HG03378 (cell line): ENCODE data around the gene ARSK.
"Not testable (repeated sequence)": the region's sequence is repeated elsewhere in the genome, so short reads cannot be mapped to it uniquely, and the experiment has no call there.

Source experiments
- ATAC-seq: cut with Tn5 transposase; IDR thresholded peaks from one replicate; pipeline ENCODE4 v1.9.1; 2021; ENCODE audit warnings: mild to moderate bottlenecking, moderate library complexity; ENCODE audit not compliant: unreplicated experiment

ARSK gene

GRCh38 chr5:95620870-95621838 lies 66.3 kb downstream of the ARSK start:
- peak; percentile 37 for ATAC-seq

- no peak for ATAC-seq
These were observed 67.1 kb downstream of the ARSK start for GRCh38 chr5:95621839-95622629.

- no peak for ATAC-seq
These were observed 68.8 kb downstream of the ARSK start for GRCh38 chr5:95623706-95624105.

- ATAC-seq = no peak
These were observed 69.5 kb downstream of the ARSK start for GRCh38 chr5:95624368-95624767.

GRCh38 chr5:95626701-95627100 lies 71.8 kb downstream of the ARSK start:
- no peak for ATAC-seq

DNA sequence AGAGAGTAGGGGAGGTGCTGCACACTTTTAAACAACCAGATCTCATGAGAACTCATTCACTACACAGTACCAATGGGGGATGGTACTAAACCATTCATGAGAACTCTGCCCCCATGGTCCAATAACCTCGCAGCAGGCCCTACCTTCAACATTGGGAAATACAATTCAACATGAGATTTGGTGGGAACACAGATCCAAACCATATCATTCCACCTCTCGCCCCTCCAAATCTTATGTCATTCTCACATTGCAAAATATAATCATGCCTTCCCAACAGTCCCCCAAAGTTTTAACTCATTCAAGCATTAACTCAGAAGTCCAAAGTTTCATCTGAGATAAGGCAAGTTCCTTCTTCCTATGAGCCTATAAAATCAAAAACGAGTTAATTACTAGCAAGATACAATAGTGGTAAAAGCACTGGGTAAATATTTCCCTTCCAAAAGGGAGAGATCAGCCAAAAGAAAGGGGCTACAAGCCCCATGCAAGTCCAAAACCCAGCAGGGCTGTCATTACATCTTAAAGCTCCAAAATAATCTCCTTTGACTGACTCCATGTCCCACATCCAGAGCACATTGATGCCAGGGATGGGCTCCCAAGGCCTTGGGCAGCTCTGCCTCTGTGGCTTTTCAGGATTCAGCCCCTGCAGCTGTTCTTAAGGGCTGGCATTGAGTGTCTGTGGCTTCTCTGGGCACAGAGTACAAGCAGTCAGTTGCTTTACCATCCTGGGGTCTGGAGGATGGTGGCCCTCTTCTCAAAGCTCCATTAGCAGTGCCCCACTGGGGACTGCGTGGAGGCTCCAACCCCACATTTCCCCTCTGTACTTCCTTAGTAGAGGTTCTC lies 73.3 kb downstream of the ARSK start:
- no peak for ATAC-seq

GRCh38 chr5:95628933-95629332 lies 74.0 kb downstream of the ARSK start:
- no peak for ATAC-seq

DNA sequence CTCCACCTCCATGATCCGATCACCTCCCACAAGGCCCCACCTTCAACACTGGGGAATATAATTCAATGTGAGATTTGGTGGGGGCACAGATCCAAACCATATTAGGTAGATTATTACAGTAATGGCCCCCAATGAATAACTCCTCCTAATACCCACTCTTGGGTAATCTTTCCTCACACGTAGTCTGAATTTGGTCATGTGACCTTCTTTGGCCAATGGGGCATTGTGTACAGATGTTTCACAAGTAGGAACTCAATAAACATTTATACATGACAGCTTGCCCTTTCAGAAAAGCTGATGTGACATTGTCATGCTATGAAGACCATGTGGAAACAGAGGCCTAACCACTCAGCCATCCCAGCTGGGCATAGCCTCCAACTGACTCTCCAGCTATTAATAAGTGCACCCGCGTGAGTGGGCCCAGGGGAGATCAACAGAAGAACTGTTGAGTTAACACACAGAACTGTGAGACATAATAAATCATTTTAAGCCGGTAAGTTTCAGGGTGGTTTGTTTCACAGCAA lies 75.6 kb downstream of the ARSK start:
- no peak for ATAC-seq

GRCh38 chr5:95631255-95631958 lies 76.5 kb downstream of the ARSK start:
- peak; percentile 13 for ATAC-seq

GRCh38 chr5:95631991-95632675 lies 77.2 kb downstream of the ARSK start:
- peak; percentile 97 for ATAC-seq

DNA sequence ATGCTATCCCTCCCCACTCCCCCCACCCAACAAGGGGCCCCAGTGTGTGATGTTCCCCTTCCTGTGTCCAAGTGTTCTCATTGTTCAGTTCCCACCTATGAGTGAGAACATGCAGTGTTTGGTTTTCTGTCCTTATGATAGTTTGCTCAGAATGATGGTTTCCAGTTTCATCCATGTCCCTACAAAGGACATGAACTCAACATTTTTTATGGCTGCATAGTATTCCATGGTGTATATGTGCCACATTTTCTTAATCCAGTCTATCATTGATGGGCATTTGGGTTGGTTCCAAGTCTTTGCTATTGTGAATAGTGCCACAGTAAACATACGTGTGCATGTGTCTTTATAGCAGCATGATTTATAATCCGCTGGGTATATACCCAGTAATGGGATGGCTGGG lies 78.0 kb downstream of the ARSK start:
- ATAC-seq = not testable (repeated sequence)

GRCh38 chr5:95633671-95634070 lies 78.8 kb downstream of the ARSK start:
- no peak for ATAC-seq

DNA sequence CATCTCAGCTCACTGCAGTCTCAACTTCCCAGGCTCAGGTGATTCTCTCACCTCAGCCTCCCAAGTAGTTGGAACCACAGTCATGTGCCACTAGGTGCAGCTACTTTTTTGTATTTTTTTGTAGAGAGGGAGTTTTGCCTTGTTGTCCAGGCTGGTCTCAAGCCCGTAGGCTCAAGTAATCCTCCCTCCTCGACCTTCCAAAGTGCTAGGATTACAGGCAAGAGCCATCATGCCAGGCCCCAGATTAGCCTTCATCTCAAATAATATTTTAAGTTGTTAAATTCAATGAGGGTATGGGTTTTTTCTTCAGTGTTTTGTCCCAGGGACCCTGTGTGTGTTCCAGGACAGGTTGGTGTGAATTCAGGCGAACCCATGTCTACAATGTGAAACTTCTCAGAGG lies 79.2 kb downstream of the ARSK start:
- ATAC-seq = no peak

DNA sequence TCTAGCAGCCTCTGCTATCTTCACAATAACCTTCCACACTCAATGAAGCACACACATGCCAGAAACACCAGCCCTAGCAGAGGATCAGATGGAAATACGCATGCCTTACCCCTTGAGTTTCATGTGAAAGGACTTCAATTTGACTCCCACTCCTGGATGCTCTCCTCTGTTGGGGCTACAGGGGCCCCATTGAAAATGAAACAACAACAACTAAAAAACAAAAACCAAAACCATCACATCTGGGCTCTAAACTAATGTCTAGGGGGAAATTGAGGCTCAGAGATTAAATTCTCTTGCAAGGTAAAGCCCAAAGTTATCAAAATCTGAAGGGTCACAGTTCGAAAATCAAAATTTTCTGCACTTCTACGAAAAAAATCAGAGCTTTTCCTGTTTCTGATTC lies 83.7 kb downstream of the ARSK start:
- ATAC-seq = no peak

DNA sequence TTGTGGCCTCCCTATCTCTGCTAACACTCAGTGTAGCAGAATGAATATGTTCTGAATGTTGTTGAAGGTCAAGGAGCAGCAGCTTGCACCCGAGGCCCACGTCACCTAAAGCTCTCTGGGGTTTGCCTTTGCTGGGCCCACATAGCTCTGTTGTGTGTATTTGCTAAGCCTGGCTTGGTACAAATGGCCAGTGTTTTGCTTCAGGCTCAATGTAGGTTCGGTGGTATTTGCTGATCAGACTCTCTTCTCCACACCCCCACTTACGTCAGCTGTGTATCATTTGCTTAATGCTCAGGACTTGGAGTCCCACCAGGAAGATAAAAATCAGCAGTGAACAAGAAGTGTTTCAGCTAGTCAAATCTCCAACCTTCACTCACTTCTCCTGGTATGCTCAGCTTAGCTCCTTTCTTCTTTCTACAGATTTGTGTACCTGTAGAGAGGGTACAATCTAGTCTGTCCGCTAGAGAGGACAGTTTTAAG lies 86.9 kb downstream of the ARSK start:
- ATAC-seq = no peak

DNA sequence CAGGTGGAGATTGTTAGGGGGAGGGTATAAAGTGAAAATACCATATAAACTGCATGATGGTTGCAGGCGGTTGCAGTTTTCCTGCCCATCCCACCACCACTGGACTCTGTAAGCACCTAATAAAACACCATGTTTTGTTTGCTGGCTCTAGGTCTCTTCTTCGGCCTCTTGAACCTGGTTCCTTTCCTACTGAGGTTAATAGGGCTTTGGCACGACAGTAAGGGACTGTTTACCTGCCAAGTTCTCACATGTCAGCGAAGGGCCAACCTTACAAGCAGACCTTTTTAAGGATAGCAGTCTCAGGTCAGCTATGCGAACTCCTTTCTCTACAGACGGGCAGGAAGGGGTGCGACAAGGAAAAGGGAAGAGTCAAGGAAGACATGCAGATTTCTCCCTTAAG lies 88.3 kb downstream of the ARSK start:
- ATAC-seq = no peak

DNA sequence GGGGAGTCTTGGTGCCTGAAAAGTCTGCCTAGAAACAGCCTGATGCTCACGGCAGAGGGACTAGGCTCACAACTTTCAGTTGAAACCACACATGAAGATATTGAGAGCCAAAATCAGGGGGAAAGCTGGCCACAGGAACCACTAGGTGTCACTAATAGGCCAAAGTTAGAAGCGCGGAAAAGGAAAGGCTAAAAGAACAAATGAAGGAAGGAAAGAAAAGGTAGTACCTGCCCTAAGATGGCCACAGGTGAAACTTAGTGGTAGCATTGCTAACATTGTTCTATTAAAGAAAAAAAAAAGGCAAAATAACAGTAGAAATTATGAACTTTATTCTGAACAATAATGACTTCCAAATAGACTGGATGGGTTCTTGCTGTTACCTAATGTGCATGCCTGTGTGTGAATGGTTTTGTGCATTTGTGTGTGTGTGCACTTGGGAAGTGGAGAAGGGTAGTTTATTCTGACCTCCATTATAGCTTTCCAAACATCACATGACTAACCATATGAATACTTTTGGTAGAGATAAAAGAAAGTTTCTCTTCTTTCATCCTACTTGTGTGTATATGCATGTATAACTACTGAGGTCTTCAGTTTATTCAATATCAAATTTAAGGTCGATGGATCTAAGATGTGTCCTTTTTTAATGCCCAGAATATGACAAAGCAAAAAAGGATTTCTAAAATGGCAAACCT lies 89.6 kb downstream of the ARSK start:
- peak; percentile 59 for ATAC-seq

- ATAC-seq = not testable (repeated sequence)
These were observed 91.3 kb downstream of the ARSK start for GRCh38 chr5:95646226-95646568.
